Fibroblast of skin of left quadriceps (primary cell): ENCODE results near the gene PTPRN2.

Source experiments
- DNase-seq, 2 experiments: peaks; one replicate each; pipeline ENCODE4 v3.0.0-alpha.2; 2013; ENCODE audit warnings: low read depth in 2 of 2

PTPRN2 gene

GRCh38 chr7:157977717-157978496 is 609.7 kb downstream of the PTPRN2 start:
- DNase-seq = no peak

- DNase-seq = no peak
Observed at GRCh38 chr7:157977306-157977705, 610.3 kb downstream of the PTPRN2 start.

GRCh38 chr7:157976406-157976805 is 611.2 kb downstream of the PTPRN2 start:
- DNase-seq = no peak

GRCh38 chr7:157975401-157976372 is 611.9 kb downstream of the PTPRN2 start:
- no peak for DNase-seq

GRCh38 chr7:157974678-157975230 is 612.9 kb downstream of the PTPRN2 start:
- DNase-seq = no peak

GRCh38 chr7:157973971-157974677 is 613.5 kb downstream of the PTPRN2 start:
- DNase-seq = no peak

- DNase-seq = no peak
Observed at GRCh38 chr7:157972914-157973313, 614.7 kb downstream of the PTPRN2 start.

- no peak for DNase-seq
Observed at GRCh38 chr7:157971501-157971900, 616.1 kb downstream of the PTPRN2 start.

GRCh38 chr7:157970744-157971143 is 616.9 kb downstream of the PTPRN2 start:
- no peak for DNase-seq

- no peak for DNase-seq
Observed at GRCh38 chr7:157969995-157970394, 617.6 kb downstream of the PTPRN2 start.

GRCh38 chr7:157966490-157966889 is 621.1 kb downstream of the PTPRN2 start:
- DNase-seq = no peak

GRCh38 chr7:157964521-157964920 is 623.1 kb downstream of the PTPRN2 start:
- DNase-seq = no peak

GRCh38 chr7:157964016-157964415 is 623.6 kb downstream of the PTPRN2 start:
- no peak for DNase-seq

GRCh38 chr7:157963526-157963925 is 624.1 kb downstream of the PTPRN2 start:
- no peak for DNase-seq

- no peak for DNase-seq
Observed at GRCh38 chr7:157962458-157963306, 624.9 kb downstream of the PTPRN2 start.

GRCh38 chr7:157961731-157962457 is 625.7 kb downstream of the PTPRN2 start:
- DNase-seq = no peak

- DNase-seq = no peak
Observed at GRCh38 chr7:157955348-157955999, 632.1 kb downstream of the PTPRN2 start.

- DNase-seq = no peak
Observed at GRCh38 chr7:157954901-157955300, 632.7 kb downstream of the PTPRN2 start.

- DNase-seq = no peak
Observed at GRCh38 chr7:157952841-157953645, 634.6 kb downstream of the PTPRN2 start.
